AG09319 (cell line): Measurements from ENCODE around the gene FOLR2.

Experiments used
- DNase-seq: peaks from one replicate; pipeline ENCODE4 v3.0.0-alpha.2; 2010; ENCODE audit warnings: low read depth; ENCODE audit errors: extremely low read depth
- TF ChIP-seq, protein P1 (sequence below): IDR thresholded peaks from 2 replicates; pipeline ENCODE4 v1.5.1; 2011; ENCODE audit warnings: low read depth, mild to moderate bottlenecking, inconsistent platforms, low read length, moderate library complexity

FOLR2 gene

DNA sequence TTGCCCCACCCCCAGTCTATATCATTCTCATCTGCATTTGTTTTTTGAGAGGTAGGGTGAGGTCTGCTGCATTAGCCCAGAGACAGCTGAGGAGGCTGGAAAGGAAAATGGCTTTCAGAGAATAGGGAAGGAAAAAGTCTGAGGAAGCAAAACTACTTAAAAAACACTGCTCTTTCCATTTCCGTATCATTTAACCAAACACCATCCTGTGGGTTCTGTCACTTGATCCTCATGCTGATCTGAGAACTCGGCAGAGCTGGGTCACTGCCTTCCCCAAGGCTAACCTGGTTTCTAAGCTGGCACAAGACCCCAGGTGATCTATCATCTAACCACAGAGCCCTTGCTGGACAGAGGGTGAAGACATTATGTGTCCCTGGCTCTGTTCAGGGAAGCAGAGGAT is 1.2 kb downstream of the FOLR2 start:
- no peak for DNase-seq
- TF ChIP-seq, protein P1, sequence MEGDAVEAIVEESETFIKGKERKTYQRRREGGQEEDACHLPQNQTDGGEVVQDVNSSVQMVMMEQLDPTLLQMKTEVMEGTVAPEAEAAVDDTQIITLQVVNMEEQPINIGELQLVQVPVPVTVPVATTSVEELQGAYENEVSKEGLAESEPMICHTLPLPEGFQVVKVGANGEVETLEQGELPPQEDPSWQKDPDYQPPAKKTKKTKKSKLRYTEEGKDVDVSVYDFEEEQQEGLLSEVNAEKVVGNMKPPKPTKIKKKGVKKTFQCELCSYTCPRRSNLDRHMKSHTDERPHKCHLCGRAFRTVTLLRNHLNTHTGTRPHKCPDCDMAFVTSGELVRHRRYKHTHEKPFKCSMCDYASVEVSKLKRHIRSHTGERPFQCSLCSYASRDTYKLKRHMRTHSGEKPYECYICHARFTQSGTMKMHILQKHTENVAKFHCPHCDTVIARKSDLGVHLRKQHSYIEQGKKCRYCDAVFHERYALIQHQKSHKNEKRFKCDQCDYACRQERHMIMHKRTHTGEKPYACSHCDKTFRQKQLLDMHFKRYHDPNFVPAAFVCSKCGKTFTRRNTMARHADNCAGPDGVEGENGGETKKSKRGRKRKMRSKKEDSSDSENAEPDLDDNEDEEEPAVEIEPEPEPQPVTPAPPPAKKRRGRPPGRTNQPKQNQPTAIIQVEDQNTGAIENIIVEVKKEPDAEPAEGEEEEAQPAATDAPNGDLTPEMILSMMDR = no peak

DNA sequence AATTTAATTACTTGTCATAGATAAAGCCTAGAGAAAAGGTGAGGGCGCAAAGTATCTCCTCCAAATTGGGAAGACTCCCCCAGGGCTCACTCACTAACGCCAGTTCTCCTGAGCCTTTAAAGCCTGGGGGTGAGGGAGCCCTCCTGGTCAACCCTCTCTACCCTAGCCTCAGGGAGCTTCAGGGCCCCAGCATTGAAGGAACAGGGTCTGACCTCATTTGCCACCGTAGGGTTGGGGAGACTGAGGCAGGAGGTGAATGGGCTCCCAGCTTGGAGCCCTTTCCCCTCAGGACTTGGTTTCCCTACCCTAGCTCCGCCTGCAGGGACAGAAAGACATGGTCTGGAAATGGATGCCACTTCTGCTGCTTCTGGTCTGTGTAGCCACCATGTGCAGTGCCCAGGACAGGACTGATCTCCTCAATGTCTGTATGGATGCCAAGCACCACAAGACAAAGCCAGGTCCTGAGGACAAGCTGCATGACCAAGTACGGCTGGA is 1.7 kb downstream of the FOLR2 start:
- DNase-seq = no peak
- TF ChIP-seq, protein P1 = no peak

DNA sequence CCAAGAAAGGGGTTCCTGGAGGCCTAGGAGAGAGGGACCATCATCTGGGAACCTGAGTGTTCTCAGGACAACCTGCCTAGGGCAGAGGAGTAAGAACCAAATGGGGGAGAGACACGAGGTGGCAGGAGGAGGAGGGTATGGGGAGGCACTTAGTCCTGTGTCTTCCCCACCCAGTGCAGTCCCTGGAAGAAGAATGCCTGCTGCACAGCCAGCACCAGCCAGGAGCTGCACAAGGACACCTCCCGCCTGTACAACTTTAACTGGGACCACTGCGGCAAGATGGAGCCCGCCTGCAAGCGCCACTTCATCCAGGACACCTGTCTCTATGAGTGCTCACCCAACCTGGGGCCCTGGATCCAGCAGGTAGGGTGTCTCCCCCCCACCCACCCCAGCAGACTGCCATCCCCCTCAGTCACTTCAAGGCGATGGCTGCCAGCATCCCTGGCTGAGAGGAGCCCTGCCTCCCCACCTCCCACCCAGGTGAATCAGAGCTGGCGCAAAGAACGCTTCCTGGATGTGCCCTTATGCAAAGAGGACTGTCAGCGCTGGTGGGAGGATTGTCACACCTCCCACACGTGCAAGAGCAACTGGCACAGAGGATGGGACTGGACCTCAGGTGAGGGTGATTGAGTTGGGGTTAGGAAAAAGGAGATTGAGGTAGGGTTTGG is 4.2 kb downstream of the FOLR2 start:
- no peak for DNase-seq
- TF ChIP-seq, protein P1 = no peak

DNA sequence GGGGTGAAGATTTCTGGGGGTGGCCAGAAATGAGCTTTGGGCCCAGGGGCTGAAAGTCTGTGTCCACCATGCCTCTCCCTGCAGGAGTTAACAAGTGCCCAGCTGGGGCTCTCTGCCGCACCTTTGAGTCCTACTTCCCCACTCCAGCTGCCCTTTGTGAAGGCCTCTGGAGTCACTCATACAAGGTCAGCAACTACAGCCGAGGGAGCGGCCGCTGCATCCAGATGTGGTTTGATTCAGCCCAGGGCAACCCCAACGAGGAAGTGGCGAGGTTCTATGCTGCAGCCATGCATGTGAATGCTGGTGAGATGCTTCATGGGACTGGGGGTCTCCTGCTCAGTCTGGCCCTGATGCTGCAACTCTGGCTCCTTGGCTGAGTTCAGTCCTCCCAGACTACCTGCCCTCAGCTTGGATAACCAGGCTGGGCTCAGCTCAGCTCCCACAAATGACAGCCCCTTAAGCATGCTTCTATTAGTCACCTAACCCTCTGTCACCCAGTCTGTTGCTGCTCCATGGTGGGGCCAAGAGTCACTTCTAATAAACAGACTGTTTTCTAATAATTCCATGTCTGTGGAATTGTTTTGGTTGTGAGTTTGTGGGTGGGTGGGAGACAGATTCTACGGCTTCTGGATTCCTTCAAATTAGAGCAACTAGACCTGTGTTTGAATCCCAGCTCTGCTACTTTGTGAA is 4.9 kb downstream of the FOLR2 start:
- DNase-seq = no peak
- TF ChIP-seq, protein P1 = no peak

DNA sequence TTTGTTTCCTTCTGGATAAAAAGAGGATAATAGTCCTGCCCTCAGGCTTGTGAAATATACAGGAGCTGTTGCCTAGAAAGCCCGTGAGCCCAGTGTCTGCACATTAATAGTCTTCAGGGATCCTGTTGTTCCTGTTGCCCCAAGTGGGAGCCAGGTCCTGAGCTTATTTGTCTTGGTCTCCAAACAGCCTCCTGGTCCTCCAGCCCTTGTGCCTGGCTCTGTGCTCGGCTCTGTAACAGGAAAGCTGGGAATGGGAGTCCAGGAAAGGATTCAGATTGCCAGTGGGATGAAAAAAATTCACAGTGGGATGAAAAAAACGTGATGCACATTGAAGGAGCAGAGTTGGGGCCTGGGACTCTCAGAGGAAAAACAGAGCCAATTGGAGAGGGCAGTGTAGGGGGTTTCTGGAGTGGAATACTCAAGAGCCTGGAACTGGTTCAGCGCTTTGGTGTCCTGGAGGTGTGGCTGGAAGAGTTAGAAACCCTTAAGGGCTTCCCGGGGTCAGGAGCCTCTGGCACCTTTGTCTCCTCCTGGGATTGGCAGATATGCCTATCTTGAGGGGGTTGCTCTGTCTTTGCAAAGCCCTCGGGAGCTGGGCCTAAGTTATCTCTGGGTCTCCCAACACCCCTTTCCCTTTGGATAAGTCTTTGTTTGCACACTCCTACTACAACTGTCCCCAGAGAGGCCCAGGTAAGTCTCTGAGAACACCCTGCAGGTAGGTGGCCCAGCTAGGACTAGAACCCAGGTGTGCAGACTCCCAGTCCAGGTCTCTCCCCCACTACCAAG is 5.7 kb downstream of the FOLR2 start:
- no peak for DNase-seq
- TF ChIP-seq, protein P1 = no peak

DNA sequence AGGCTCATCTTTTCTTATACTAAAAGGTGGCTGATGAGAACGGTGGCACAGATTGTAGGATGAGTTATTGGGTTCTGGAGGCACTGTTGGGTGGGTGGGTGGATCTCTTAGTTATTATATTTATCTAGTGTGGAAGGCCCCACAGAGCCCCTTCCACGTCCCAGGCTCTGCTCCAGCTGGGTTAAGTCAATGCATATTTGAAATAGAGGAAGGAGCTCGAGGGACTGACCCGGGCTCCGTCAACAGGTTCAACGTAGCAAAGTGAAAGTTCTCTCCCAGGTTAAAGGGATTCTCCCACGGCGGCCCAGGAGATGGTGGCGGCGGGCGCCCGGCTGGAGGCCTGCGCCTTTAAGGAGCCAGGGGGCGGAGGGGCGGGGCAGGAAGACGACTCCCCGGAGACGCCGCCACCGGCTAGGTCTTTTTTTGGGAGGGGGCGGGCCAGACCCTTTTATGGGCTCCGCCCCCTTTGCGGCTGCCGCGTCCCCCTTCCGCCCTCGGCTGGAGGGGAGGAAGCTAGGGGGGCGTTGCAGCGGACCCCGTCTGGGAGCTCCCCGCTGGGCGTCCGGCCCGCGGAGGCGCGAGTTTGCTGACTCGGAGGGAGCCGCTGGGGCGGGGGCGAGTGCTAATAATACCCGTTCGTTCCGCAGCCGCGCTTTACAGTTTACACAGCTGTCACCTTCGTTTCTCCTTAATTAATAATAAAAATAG is 6.5 kb downstream of the FOLR2 start:
- peak; percentile 76 for DNase-seq
- TF ChIP-seq, protein P1 = peak; percentile 11
